GM18868 (cell line): ENCODE data around the gene SYVN1.
"Not testable (repeated sequence)": the region's sequence is repeated elsewhere in the genome, so short reads cannot be mapped to it uniquely, and the experiment has no call there.

ENCODE experiments used
- ATAC-seq: cut with Tn5 transposase; IDR thresholded peaks from one replicate; pipeline ENCODE4 v1.9.1; 2021; ENCODE audit warnings: mild to moderate bottlenecking, moderate library complexity; ENCODE audit not compliant: unreplicated experiment

SYVN1 gene

GRCh38 chr11:65151331-65151899 is 17.1 kb upstream of the SYVN1 start:
- no peak for ATAC-seq

- ATAC-seq: no peak
These were observed 16.4 kb upstream of the SYVN1 start for GRCh38 chr11:65150509-65151299.

- ATAC-seq: not testable (repeated sequence)
These were observed 15.8 kb upstream of the SYVN1 start for GRCh38 chr11:65150131-65150508.

- ATAC-seq: no peak
These were observed 14.3 kb upstream of the SYVN1 start for GRCh38 chr11:65148657-65149056.

- no peak for ATAC-seq
These were observed 13.2 kb upstream of the SYVN1 start for GRCh38 chr11:65147352-65148075.

- ATAC-seq: no peak
These were observed 7.7 kb upstream of the SYVN1 start for GRCh38 chr11:65141896-65142494.

- no peak for ATAC-seq
These were observed 2.3 kb upstream of the SYVN1 start for GRCh38 chr11:65136515-65137096.

GRCh38 chr11:65135633-65136145 is 1.4 kb upstream of the SYVN1 start:
- no peak for ATAC-seq

GRCh38 chr11:65134952-65135632 is 773 bp upstream of the SYVN1 start:
- peak; percentile 73 for ATAC-seq

GRCh38 chr11:65133724-65134123 is 595 bp downstream of the SYVN1 start:
- no peak for ATAC-seq

GRCh38 chr11:65132988-65133700 is 1.2 kb downstream of the SYVN1 start:
- ATAC-seq: no peak

- ATAC-seq: no peak
These were observed 1.9 kb downstream of the SYVN1 start for GRCh38 chr11:65132238-65132987.

GRCh38 chr11:65131895-65132237 is 2.5 kb downstream of the SYVN1 start:
- ATAC-seq: no peak

- ATAC-seq: no peak
These were observed 2.9 kb downstream of the SYVN1 start for GRCh38 chr11:65131417-65131776.

- ATAC-seq: no peak
These were observed 3.5 kb downstream of the SYVN1 start for GRCh38 chr11:65130631-65131416.

- no peak for ATAC-seq
These were observed 4.5 kb downstream of the SYVN1 start for GRCh38 chr11:65129649-65130441.
